Nephron progenitor cell (in vitro differentiated cells): ENCODE results near the gene SFMBT2.

Experiments used
- DNase-seq: peaks from one replicate; pipeline ENCODE4 v3.0.0; 2021
- H3K27ac Mint-ChIP-seq: 2 replicates; pipeline ENCODE4 v1.8.0; 2021; ENCODE audit warnings: mild to moderate bottlenecking, moderate library complexity, mixed read lengths
- H3K27me3 Mint-ChIP-seq: 2 replicates; pipeline ENCODE4 v1.8.0; 2021; ENCODE audit warnings: mild to moderate bottlenecking, low read depth, mixed read lengths; ENCODE audit not compliant: poor library complexity
- H3K36me3 Mint-ChIP-seq: 2 replicates; pipeline ENCODE4 v1.8.0; 2021; ENCODE audit warnings: low read depth, mixed read lengths
- H3K4me1 Mint-ChIP-seq: 2 replicates; pipeline ENCODE4 v1.8.0; 2021; ENCODE audit warnings: mixed read lengths
- H3K4me3 Mint-ChIP-seq: 2 replicates; pipeline ENCODE4 v1.8.0; 2021; ENCODE audit warnings: mild to moderate bottlenecking, moderate library complexity, mixed read lengths
- H3K9me3 Mint-ChIP-seq: 2 replicates; pipeline ENCODE4 v1.8.0; 2021; ENCODE audit warnings: mild to moderate bottlenecking, moderate library complexity, mixed read lengths
- TF ChIP-seq, protein P1 (sequence below): fragments of 200-600 bp; sonication (generic); IDR thresholded peaks from 2 replicates; pipeline ENCODE4 v1.5.0; 2021; ENCODE audit warnings: antibody characterized with exemption

The SFMBT2 gene

DNA sequence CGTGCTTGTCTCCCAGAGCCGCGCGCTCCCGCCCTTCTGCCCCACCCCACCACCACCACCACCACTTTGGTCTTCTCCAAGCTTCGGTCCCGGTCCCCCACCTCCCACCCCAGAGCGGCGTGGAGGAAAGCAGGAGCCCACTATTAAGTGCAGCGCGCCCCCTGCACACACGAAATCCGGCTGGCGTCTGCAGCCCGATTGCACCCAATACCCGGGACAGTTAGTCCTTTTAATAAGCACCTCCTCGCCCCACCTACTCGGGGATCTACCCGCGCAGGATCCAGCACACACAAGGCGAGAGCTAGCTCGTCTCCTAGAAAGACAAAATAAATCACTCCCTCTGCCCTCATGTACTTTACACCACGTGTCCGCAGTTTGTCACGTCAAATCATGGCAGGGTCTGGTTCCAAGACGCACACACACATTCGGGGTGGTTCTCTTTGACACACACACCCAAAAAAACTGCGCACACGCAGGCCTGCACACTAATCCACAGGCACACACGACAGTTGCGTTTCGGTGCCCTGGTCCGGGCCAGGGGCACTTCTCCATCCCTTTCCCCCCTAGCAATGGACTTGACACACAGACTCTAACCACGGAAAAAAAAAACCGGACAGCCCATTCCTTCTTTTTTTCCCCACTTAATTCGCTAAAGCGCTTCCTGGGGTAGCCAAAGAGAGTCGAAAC lies 1.6 kb downstream of the SFMBT2 start:
- TF ChIP-seq, protein P1, sequence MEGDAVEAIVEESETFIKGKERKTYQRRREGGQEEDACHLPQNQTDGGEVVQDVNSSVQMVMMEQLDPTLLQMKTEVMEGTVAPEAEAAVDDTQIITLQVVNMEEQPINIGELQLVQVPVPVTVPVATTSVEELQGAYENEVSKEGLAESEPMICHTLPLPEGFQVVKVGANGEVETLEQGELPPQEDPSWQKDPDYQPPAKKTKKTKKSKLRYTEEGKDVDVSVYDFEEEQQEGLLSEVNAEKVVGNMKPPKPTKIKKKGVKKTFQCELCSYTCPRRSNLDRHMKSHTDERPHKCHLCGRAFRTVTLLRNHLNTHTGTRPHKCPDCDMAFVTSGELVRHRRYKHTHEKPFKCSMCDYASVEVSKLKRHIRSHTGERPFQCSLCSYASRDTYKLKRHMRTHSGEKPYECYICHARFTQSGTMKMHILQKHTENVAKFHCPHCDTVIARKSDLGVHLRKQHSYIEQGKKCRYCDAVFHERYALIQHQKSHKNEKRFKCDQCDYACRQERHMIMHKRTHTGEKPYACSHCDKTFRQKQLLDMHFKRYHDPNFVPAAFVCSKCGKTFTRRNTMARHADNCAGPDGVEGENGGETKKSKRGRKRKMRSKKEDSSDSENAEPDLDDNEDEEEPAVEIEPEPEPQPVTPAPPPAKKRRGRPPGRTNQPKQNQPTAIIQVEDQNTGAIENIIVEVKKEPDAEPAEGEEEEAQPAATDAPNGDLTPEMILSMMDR, result no peak
- Mint-ChIP-seq H3K9me3 (no peaks in the 10 kb centered on the region), H3K4me3 (peak overlapping the region; percentile 94), H3K27ac (no peak overlapping the region), H3K36me3 (peaks cover 8% of the 10 kb centered on the region), H3K27me3 (peaks cover 89% of the 10 kb centered on the region), H3K4me1 (peaks cover 41% of the 10 kb centered on the region)
- peak; percentile 45 for DNase-seq

DNA sequence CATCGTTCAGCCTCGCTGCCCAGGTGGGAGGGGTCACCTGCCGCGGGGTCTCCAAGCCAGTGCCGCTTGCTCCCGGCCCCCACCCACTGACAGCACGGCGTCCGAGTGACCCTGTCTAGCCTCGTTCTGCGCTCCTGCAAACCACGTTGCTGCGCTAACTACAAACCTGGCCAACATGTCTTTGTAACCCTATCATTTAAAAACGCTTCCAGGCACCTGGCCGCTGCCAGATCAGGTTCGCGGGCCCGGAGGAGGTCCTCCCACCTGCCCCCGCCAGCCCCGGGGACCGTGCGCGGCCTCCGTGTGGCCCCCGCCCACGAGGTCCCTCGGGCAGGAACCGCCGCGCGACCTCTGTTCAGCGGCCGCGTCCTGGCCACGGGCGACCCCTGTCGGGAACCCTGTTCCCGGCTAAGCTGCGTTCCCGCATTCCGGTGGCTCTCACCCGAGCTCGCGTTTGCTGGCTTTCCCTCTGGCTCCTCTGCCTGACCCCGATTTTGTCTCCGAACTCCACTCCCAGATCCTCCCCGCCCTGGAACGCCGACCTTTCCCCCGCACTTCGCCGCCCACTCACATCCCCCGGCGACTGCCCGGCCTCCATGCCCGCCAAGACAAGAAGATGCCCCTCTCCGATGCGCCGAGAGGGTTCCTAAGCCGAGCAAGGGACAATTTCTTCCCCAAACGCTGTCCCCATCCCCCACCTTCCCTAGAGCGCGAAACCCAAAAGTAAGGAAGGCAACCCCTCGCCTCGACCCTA lies 2.4 kb downstream of the SFMBT2 start:
- Mint-ChIP-seq H3K36me3 (peaks cover 10% of the 10 kb centered on the region), H3K27me3 (peaks cover 84% of the 10 kb centered on the region), H3K27ac (no peak overlapping the region), H3K4me3 (peak overlapping the region; percentile 94), H3K9me3 (no peaks in the 10 kb centered on the region), H3K4me1 (peaks cover 37% of the 10 kb centered on the region)
- peak; percentile 77 for DNase-seq
- TF ChIP-seq, protein P1, result peak; percentile 45

DNA sequence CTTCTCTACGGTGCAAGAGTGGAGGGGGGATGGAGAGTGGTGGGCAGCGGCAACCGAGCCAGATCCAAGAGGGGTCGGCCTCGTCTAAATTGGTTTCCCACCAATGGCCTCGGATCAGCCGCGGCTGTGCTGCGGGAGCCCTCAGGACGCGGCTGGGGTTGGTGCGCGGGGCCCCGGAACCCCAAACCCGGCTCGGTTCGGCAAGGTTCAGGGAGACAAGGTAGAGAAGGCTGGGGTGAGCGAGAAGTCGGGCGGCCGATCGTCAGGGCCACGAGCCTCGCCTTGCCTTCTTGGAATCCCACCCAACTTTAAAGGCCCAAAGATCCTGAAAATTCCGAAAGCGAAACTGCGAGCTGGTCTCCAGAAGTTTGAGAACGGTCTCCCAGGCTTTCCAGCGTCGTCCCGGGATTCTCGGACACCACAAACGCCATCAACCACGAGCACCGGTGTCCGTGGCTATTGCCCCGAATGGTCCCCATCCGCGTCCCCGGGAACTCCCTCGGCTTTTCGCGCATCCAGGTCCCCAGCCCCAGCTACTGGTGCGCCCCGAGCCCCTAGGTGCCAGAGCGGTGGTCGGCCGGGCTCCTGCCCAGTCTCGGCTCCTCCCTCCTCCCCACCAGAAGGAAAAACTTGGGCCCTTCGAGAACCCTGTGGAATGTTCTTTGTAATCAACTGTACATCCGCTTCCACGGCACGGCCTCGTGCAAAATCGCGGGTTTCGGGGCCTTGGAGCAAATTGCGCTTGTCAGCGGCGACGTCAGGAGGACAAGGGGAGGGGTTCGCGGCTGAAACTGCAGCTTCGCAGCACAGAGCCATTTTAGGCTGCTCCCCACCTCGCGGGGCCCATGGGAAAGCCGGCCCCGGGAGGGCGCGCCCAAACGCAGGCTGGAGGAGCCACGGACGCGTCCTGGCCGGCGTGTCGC lies 3.2 kb downstream of the SFMBT2 start:
- DNase-seq, result peak; percentile 52
- peaks cover 80% of the 10 kb centered on the region for H3K27me3 Mint-ChIP-seq
- H3K36me3 Mint-ChIP-seq, result peaks cover 17% of the 10 kb centered on the region
- H3K4me1 Mint-ChIP-seq, result peaks cover 33% of the 10 kb centered on the region
- TF ChIP-seq, protein P1, result no peak
- H3K4me3 Mint-ChIP-seq, result peak overlapping the region; percentile 94
- H3K9me3 Mint-ChIP-seq, result no peaks in the 10 kb centered on the region
- H3K27ac Mint-ChIP-seq, result no peak overlapping the region

DNA sequence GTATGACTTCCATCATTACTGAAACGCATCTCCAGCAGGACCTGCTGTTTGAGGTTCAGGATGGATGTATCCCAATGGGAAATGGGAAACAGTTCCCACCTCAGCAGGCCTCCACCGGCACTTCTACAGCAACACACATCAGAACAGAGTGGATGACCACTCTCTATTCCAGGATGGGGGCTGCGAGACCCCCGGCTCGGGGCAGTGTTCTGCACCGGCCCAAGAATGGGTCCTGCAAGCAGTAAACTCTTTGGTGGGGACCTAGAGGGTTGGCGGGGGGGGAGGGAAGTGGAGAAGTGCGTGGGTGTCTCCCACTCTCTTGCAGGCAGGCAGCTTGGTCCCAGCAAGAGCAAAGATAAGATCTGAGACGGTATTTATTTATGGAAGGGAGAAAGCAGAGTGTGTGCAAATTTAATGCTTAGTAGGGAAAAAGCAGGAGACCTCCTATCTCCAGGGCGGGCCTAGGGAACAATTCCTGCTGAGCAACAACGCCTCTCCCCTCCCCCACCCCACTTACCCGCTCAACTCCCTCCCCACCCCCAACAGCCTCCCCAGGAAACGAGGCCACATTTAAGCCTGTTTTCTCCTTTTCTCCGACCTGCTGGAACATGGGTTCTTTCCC lies 4.0 kb downstream of the SFMBT2 start:
- Mint-ChIP-seq H3K9me3 (no peaks in the 10 kb centered on the region), H3K4me1 (peaks cover 34% of the 10 kb centered on the region), H3K27me3 (peaks cover 72% of the 10 kb centered on the region), H3K36me3 (peaks cover 21% of the 10 kb centered on the region), H3K4me3 (peak overlapping the region; percentile 94), H3K27ac (no peak overlapping the region)
- peak; percentile 11 for DNase-seq
- TF ChIP-seq, protein P1, result no peak

DNA sequence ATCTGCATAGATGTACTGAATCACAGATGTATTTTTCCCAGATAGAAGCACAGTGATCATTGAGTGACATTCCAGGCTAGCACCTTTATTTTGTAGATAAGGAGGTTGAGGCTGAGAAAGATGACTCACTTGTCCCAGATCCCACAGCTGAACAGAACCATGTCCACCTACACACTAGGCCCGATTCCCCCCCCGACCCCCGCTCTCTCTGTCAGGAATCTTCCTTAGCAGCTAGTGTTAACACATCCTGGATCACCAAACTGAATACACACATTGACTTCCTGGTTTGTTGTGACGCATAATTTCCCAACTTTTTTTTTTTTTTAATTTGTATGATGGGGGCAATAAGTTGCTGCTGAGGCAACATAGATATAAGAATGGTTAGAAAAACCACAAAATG lies 5.2 kb downstream of the SFMBT2 start:
- H3K27me3 Mint-ChIP-seq, result peaks cover 62% of the 10 kb centered on the region
- no peak for DNase-seq
- no peak overlapping the region for H3K27ac Mint-ChIP-seq
- peaks cover 25% of the 10 kb centered on the region for H3K36me3 Mint-ChIP-seq
- H3K9me3 Mint-ChIP-seq, result no peaks in the 10 kb centered on the region
- TF ChIP-seq, protein P1, result no peak
- H3K4me3 Mint-ChIP-seq, result no peak overlapping the region
- peaks cover 42% of the 10 kb centered on the region for H3K4me1 Mint-ChIP-seq
